ENCODE results near the gene EPS8.
A peak's percentile ranks its signal among the peaks of the same experiment; 100 is the strongest.

EPS8 gene

GRCh38 chr12:15712823-15713660, 76.1 kb downstream of the EPS8 start:
- DNase-seq, result no peak

GRCh38 chr12:15712160-15712559, 77.0 kb downstream of the EPS8 start:
- DNase-seq, result no peak

- no peak for DNase-seq
Observed at GRCh38 chr12:15710860-15711510, 78.2 kb downstream of the EPS8 start.

GRCh38 chr12:15709551-15709950, 79.6 kb downstream of the EPS8 start:
- no peak for DNase-seq

- no peak for DNase-seq
Observed at GRCh38 chr12:15708396-15709076, 80.7 kb downstream of the EPS8 start.

- DNase-seq, result no peak
Observed at GRCh38 chr12:15707516-15708199, 81.5 kb downstream of the EPS8 start.

GRCh38 chr12:15706010-15706676, 83.0 kb downstream of the EPS8 start:
- DNase-seq, result no peak

- no peak for DNase-seq
Observed at GRCh38 chr12:15705606-15706005, 83.6 kb downstream of the EPS8 start.

- DNase-seq, result no peak
Observed at GRCh38 chr12:15702276-15702675, 86.9 kb downstream of the EPS8 start.

- no peak for DNase-seq
Observed at GRCh38 chr12:15701631-15702156, 87.5 kb downstream of the EPS8 start.

GRCh38 chr12:15701206-15701605, 88.0 kb downstream of the EPS8 start:
- peak; percentile 12 for DNase-seq

GRCh38 chr12:15700595-15700994, 88.6 kb downstream of the EPS8 start:
- DNase-seq, result no peak

GRCh38 chr12:15699886-15700285, 89.3 kb downstream of the EPS8 start:
- no peak for DNase-seq

GRCh38 chr12:15698377-15698871, 90.8 kb downstream of the EPS8 start:
- DNase-seq, result no peak

GRCh38 chr12:15697201-15697600, 92.0 kb downstream of the EPS8 start:
- DNase-seq, result no peak

- no peak for DNase-seq
Observed at GRCh38 chr12:15693228-15693911, 95.8 kb downstream of the EPS8 start.

GRCh38 chr12:15691388-15691787, 97.8 kb downstream of the EPS8 start:
- no peak for DNase-seq

GRCh38 chr12:15690320-15690719, 98.9 kb downstream of the EPS8 start:
- DNase-seq, result no peak

- DNase-seq, result no peak
Observed at GRCh38 chr12:15689751-15690191, 99.4 kb downstream of the EPS8 start.

GRCh38 chr12:15688838-15689625, 100.2 kb downstream of the EPS8 start:
- DNase-seq, result no peak

All from stimulated activated CD4-positive, alpha-beta T cell treated with anti-CD3 and anti-CD28 coated beads, Interleukin-15, amount 100 ng/mL, for 24 hours (primary cell).